Renal cortex interstitium (tissue), 15 donors: ENCODE measurements around the gene ADH7. TPM values are rescaled to one million over a fixed set of nuclear protein-coding genes. Genes with fewer than 3 reads are reported as not detected.

ENCODE experiments used
- DNase-seq, 11 donors: peaks; one replicate each; pipeline ENCODE4 v3.0.0-alpha.2; 2013; ENCODE audit warnings: low read depth in 9 of 11, low spot score in 4 of 11; ENCODE audit errors: extremely low read depth in 1 of 11
- long read RNA-seq, 16 experiments: transcript quantifications; one replicate each; lab custom pipeline, GENCODE V29; 2026
- polyA plus RNA-seq, 3 donors: library from polyadenylated mRNA; unstranded; fragments of 120-200 nt; gene quantifications; one replicate each; pipeline ENCODE4 v1.2.1, GENCODE V29; 2013; ENCODE audit not compliant: insufficient read length in 3 of 3

Gene ADH7
- not detected for polyA plus RNA-seq
- long read RNA-seq, donor 1: 0 reads
- long read RNA-seq, donor 2: 0 reads
- long read RNA-seq, donor 3: 0 reads
- long read RNA-seq, donor 4: 0 reads
- long read RNA-seq, donor 5: 0 reads
- long read RNA-seq, donor 6: 0 reads
- long read RNA-seq, donor 7: 0 reads
- long read RNA-seq, donor 8: 0 reads
- long read RNA-seq, donor 9: 0 reads
- long read RNA-seq, donor 10: 0 reads
- long read RNA-seq, donor 11: 0 reads
- long read RNA-seq, donor 12: 0 reads
- long read RNA-seq, donor 13: 0 reads
- long read RNA-seq, donor 14: 0 reads
- long read RNA-seq, donor 15: 0 reads
- long read RNA-seq, donor 16: 0 reads

- DNase-seq: no peak
Observed at GRCh38 chr4:99435154-99435553, at the start of gene ADH7. Gene ADH7, minus strand, starts transcription at chr4:99435342. Its CDS starts 109 bp downstream, at chr4:99435233.

- DNase-seq: no peak
Observed at GRCh38 chr4:99483636-99484035, 48.5 kb upstream of the ADH7 start.

GRCh38 chr4:99473131-99473530 is 38.0 kb upstream of the ADH7 start:
- no peak for DNase-seq

- no peak for DNase-seq
Observed at GRCh38 chr4:99471896-99472295, 36.8 kb upstream of the ADH7 start.

GRCh38 chr4:99471349-99471748 is 36.2 kb upstream of the ADH7 start:
- no peak for DNase-seq

GRCh38 chr4:99468889-99469288 is 33.7 kb upstream of the ADH7 start:
- no peak for DNase-seq

GRCh38 chr4:99467887-99468286 is 32.7 kb upstream of the ADH7 start:
- DNase-seq: no peak

- DNase-seq: no peak
Observed at GRCh38 chr4:99463566-99463965, 28.4 kb upstream of the ADH7 start.

GRCh38 chr4:99462875-99463464 is 27.8 kb upstream of the ADH7 start:
- peak; percentile 33 to 73 (median 49) for DNase-seq

- DNase-seq: no peak
Observed at GRCh38 chr4:99461623-99462401, 26.7 kb upstream of the ADH7 start.

- no peak for DNase-seq
Observed at GRCh38 chr4:99459546-99460042, 24.5 kb upstream of the ADH7 start.

- DNase-seq: no peak
Observed at GRCh38 chr4:99458911-99459447, 23.8 kb upstream of the ADH7 start.

GRCh38 chr4:99457676-99458075 is 22.5 kb upstream of the ADH7 start:
- no peak for DNase-seq

- no peak for DNase-seq
Observed at GRCh38 chr4:99457270-99457669, 22.1 kb upstream of the ADH7 start.

- no peak for DNase-seq
Observed at GRCh38 chr4:99447513-99447912, 12.4 kb upstream of the ADH7 start.

GRCh38 chr4:99447079-99447478 is 11.9 kb upstream of the ADH7 start:
- peak in 8 of 11 donors; percentile 1 to 22 (median 18) for DNase-seq

GRCh38 chr4:99438405-99438780 is 3.3 kb upstream of the ADH7 start:
- DNase-seq: no peak

- DNase-seq: no peak
Observed at GRCh38 chr4:99437723-99438404, 2.7 kb upstream of the ADH7 start.
